ENCODE data around the gene KREMEN1.

KREMEN1 gene

GRCh38 chr22:29136782-29137700 lies 64.2 kb downstream of the KREMEN1 start:
- FAIRE-seq = no peak

- no peak for FAIRE-seq
These were observed 65.9 kb downstream of the KREMEN1 start for GRCh38 chr22:29138556-29139305.

GRCh38 chr22:29139965-29140782 lies 67.3 kb downstream of the KREMEN1 start:
- FAIRE-seq = no peak

DNA sequence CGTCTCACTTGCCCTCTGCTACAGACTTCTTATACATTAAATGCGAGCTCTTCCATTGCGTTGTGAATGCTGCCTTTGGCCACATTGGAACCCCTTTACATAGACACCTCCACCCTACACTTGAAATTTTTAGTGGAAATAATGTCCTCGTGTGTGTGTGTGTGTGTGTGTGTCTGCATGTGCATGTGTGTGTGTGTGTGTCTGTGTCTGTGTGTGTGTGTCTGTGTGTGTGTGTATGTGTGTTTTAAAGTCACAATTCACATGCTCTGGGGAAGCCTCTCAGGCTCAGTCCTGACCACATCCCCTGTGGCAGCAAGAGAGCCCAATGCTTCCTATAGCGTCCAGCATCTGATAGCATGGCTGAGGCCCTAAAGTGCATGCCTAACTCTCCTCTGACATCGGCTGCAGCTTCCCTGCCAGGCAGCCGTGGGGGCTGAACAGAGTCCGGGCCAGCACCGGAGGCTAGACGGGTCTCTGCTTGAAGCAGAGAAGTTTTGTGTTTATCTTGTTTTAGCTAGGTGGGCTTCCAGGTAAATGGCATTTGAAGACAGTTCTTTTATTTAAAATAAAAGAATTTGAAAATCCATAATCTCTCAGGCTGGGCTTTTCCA lies 68.3 kb downstream of the KREMEN1 start:
- FAIRE-seq = no peak

GRCh38 chr22:29142116-29142515 lies 69.3 kb downstream of the KREMEN1 start:
- no peak for FAIRE-seq

DNA sequence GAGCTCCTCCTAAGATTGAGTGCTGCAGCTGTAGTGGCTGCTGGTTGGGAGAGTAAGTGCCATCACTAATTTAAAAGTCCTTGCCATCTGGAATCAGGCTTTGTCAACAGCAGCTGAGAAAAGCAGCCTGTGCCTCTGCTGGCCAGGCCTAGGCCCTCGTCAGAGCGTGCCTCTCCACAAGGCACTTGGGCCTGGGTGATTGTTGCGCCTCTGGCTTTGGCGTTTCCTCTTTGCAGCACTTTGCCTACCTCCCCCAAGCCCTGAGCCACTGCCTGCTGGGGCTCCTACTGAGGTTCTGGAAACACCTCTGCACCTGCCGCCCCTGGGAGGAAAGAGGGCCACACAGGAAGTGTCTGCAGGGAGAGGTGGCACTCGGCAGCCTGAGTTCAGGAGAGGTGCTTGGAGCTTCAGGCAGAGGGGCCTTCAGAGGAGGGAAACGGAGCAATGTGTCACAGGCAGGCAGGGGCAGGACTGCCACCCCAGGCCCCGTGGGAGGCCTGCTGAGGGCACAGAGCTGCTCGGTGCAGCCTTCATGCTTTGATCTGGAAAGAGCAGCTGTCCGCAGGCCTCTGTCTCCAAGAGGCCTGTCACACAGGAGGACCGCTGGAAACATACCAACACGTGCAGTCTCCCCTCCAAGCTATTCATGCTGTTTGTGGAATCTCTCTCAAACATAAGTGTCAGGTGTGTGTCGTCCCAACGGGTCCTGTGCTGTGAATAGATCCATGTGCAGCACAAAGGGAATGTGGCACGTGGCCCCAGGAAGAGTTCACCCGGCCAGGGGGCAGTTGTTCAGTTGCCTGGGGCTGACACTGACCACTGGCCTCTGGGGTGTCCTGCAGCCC lies 71.3 kb downstream of the KREMEN1 start:
- no peak for FAIRE-seq

DNA sequence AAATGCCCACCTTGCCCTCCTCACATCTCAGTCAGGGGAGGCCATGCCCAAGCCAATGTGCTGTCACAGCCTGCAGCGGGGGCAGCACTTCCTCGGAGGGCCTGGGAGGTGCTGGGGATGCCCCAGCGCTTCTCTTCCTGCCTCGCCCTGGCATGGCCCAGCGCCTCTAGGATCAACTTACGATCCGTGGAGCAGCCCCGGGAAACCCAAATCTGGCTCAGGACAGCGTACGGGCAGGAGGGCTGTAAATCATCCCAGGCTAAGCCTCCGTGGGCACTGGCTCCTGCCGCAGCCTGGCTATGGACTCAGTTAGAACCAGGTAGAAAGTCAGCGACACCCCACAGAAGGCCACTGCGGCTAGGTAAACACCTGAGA lies 71.9 kb downstream of the KREMEN1 start:
- FAIRE-seq = no peak

DNA sequence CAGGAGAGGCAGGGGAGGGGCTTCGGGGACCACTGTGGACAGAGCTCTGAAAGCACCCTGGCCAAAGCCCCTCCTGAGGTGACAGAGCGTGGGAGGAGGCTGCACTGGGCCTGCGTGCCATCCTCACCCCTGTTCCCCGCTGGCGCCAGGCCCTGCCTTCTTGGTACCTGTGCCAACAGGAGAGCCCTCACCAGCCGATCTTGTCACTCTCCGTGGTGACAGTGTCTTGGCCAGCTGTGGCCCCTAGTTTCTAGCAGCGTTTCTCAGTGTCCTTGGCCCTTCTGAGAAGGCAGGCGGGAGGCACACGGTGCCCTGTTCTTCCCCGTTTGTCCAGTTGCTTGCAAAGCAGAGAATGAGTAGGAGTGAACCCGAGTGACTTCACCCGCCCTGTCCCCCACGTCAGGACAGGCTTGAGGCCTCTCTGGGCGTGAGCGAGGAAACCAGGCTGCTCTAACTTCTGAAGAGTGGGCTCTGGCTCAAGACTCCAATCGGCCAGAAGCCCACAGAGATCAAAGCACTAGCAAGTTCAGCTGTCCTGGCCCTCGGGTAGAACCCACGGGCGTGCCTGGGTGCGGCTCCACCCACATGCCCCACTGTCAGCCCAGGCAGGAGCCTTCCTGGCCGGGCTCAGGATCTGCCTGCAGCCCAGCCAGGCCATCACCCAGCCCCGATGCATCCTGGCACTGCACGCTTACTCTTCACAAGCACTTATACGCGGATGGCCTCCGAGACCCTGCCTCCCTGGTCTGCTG lies 72.7 kb downstream of the KREMEN1 start:
- FAIRE-seq = no peak

- no peak for FAIRE-seq
These were observed 73.3 kb downstream of the KREMEN1 start for GRCh38 chr22:29146091-29146560.

- no peak for FAIRE-seq
These were observed 73.9 kb downstream of the KREMEN1 start for GRCh38 chr22:29146771-29147170.

- no peak for FAIRE-seq
These were observed 74.6 kb downstream of the KREMEN1 start for GRCh38 chr22:29147331-29147899.

- no peak for FAIRE-seq
These were observed 75.2 kb downstream of the KREMEN1 start for GRCh38 chr22:29148036-29148435.

DNA sequence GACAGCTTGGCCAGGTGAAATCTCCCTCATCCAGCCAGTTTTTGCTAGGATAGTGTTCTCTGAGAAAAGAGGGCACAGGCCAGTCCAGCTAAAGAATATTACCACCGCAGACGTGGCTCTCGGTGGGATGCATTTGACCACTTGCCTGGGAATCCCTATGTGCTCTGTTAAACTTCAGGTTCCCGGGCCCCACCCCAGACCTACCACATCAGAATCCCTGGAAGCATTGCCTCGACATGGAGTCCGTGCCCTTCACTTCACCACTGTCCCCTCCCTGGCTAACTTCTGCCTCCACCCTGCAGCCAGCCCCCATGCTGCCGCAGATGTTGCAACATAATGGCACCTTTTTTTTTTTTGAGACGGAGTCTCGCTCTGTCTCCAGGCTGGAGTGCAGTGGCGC lies 76.0 kb downstream of the KREMEN1 start:
- no peak for FAIRE-seq

GRCh38 chr22:29149841-29150555 lies 77.2 kb downstream of the KREMEN1 start:
- FAIRE-seq = no peak

- no peak for FAIRE-seq
These were observed 77.9 kb downstream of the KREMEN1 start for GRCh38 chr22:29150701-29151100.

- FAIRE-seq = no peak
These were observed 78.5 kb downstream of the KREMEN1 start for GRCh38 chr22:29151316-29151715.

DNA sequence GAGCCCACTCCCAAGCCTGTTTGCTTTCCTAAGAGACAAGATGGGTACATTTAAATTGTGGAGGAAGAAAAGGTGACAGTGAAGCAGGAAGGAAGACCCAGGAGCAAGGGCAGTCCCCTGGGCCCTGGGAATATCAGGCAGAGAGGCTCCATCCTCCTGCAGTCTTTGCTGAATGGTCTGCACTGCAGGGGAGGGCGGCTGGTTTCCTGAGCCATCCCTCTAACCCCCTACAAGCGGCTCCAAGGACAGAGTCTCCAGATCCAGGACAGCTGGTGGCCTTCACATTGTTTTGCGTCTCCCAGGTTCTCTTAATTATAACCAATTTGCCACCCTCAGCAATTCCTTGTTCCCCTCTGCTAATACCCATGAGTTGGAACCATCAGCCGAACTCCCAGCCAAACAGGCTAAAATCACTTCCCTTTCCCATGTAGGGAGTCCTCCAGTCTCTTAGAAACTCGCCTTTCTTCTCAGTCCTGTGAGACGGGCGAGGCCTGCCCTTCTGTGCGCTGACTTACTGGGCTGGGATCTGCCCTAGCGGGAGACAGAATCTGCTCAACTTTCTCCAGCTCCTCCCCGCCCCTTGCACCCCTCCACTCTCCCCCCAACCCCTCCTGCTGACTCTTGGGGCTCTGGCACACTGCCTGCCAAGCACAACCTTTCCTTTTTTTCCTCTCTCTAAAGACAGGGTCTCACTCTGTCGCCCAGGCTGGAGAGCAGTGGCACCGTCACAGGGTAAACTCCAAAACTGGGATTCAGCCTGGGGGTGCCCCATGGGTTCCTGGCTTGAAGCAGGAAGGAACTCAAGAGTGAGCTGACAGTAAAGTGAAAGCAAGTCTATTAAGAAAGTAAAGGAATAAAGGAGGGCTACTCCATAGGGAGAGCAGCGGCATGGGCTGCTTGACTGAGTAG lies 79.5 kb downstream of the KREMEN1 start:
- no peak for FAIRE-seq

GRCh38 chr22:29152954-29153719 lies 80.3 kb downstream of the KREMEN1 start:
- no peak for FAIRE-seq
